ENCODE results near the gene MAP4K2. TPM values are rescaled to one million over a fixed set of nuclear protein-coding genes. Genes with fewer than 3 reads are reported as not detected.

The MAP4K2 gene
- total RNA-seq, 2 experiments from 2014 or later = 86.6 to 91.2 TPM

GRCh38 chr11:64843686-64844329 is 40.8 kb upstream of the MAP4K2 start:
- Mint-ChIP-seq H3K27ac (no peak overlapping the region), H3K27me3 (no peaks in the 10 kb centered on the region), H3K4me1 (peaks cover 30% of the 10 kb centered on the region), H3K9me3 (no peaks in the 10 kb centered on the region), H3K4me3 (peak overlapping the region; percentile 75), H3K36me3 (ENCODE audit: low read depth) (no peaks in the 10 kb centered on the region)
- DNase-seq = no peak
- ChIA-PET CTCF (interaction anchor here (0.7 to 32.1 kb wide), 19 partner anchors 13 to 471 kb away, joined by 3 to 732 read pairs (median 3); partner anchors contain the start of genes ARL2, CDC42EP2, EHD1 and MAP4K2), POLR2A (interaction anchor here (1.0 kb wide), 1 partner anchor 48 kb away, joined by 4 read pairs; no protein-coding TSS in a partner anchor)

GRCh38 chr11:64842851-64843685 is 40.1 kb upstream of the MAP4K2 start:
- CTCF ChIA-PET = interaction anchor here (1.0 to 32.1 kb wide), 8 partner anchors 8 to 472 kb away, joined by 3 to 732 read pairs (median 3); partner anchors contain the start of genes CDC42EP2 and EHD1
- H3K27ac Mint-ChIP-seq = no peak overlapping the region
- POLR2A ChIA-PET = no interaction called here

GRCh38 chr11:64842366-64842759 is 39.3 kb upstream of the MAP4K2 start:
- H3K27ac Mint-ChIP-seq = no peak overlapping the region
- no peaks in the 10 kb centered on the region for H3K27me3 Mint-ChIP-seq
- no peak overlapping the region for H3K4me3 Mint-ChIP-seq
- POLR2A ChIA-PET = no interaction called here
- H3K36me3 Mint-ChIP-seq (ENCODE audit: low read depth) = no peaks in the 10 kb centered on the region
- H3K4me1 Mint-ChIP-seq = peaks cover 19% of the 10 kb centered on the region
- CTCF ChIA-PET = interaction anchor here (1.3 to 32.1 kb wide), 3 partner anchors 9 to 44 kb away, joined by 4 to 732 read pairs (median 232); partner anchors contain the start of gene EHD1
- no peak for DNase-seq
- H3K9me3 Mint-ChIP-seq = no peaks in the 10 kb centered on the region

More at GRCh38 chr11:64842851-64843685, 40.1 kb upstream of the MAP4K2 start:
- Mint-ChIP-seq H3K4me1 (peaks cover 22% of the 10 kb centered on the region), H3K36me3 (ENCODE audit: low read depth) (no peaks in the 10 kb centered on the region), H3K4me3 (no peak overlapping the region), H3K27me3 (no peaks in the 10 kb centered on the region), H3K9me3 (no peaks in the 10 kb centered on the region)
- DNase-seq = no peak

GRCh38 chr11:64841592-64842365 is 38.8 kb upstream of the MAP4K2 start:
- no peaks in the 10 kb centered on the region for H3K9me3 Mint-ChIP-seq
- ChIA-PET POLR2A (no interaction called here), CTCF (interaction anchor here (14.0 to 32.1 kb wide), 2 partner anchors 20 to 44 kb away, joined by 232 to 732 read pairs; partner anchors contain the start of gene EHD1)
- DNase-seq = no peak
- H3K4me1 Mint-ChIP-seq = peaks cover 21% of the 10 kb centered on the region
- H3K27me3 Mint-ChIP-seq = no peaks in the 10 kb centered on the region
- H3K4me3 Mint-ChIP-seq = no peak overlapping the region
- H3K36me3 Mint-ChIP-seq (ENCODE audit: low read depth) = no peaks in the 10 kb centered on the region
- no peak overlapping the region for H3K27ac Mint-ChIP-seq

- no peaks in the 10 kb centered on the region for H3K9me3 Mint-ChIP-seq
- DNase-seq = no peak
- H3K4me1 Mint-ChIP-seq = peaks cover 18% of the 10 kb centered on the region
- no peaks in the 10 kb centered on the region for H3K36me3 Mint-ChIP-seq (ENCODE audit: low read depth)
- ChIA-PET POLR2A (no interaction called here), CTCF (interaction anchor here (0.5 to 32.1 kb wide), 6 partner anchors 8 to 488 kb away, joined by 3 to 732 read pairs (median 4); partner anchors contain the start of genes ARL2 and EHD1)
- no peak overlapping the region for H3K27ac Mint-ChIP-seq
- no peaks in the 10 kb centered on the region for H3K27me3 Mint-ChIP-seq
- no peak overlapping the region for H3K4me3 Mint-ChIP-seq
Observed at GRCh38 chr11:64839887-64840782, 37.1 kb upstream of the MAP4K2 start.

- H3K4me3 Mint-ChIP-seq = no peak overlapping the region
- H3K4me1 Mint-ChIP-seq = peaks cover 15% of the 10 kb centered on the region
- ChIA-PET CTCF (interaction anchor here (1.1 to 32.1 kb wide), 5 partner anchors 8 to 175 kb away, joined by 3 to 732 read pairs (median 4); partner anchors contain the start of genes ARL2 and EHD1), POLR2A (no interaction called here)
- no peak for DNase-seq
- H3K27me3 Mint-ChIP-seq = no peaks in the 10 kb centered on the region
- H3K9me3 Mint-ChIP-seq = no peaks in the 10 kb centered on the region
- H3K36me3 Mint-ChIP-seq (ENCODE audit: low read depth) = no peaks in the 10 kb centered on the region
- H3K27ac Mint-ChIP-seq = no peak overlapping the region
Observed at GRCh38 chr11:64839335-64839734, 36.3 kb upstream of the MAP4K2 start.

- no peak for DNase-seq
- no peaks in the 10 kb centered on the region for H3K27me3 Mint-ChIP-seq
- no peaks in the 10 kb centered on the region for H3K9me3 Mint-ChIP-seq
- CTCF ChIA-PET = interaction anchor here (1.3 to 32.1 kb wide), 3 partner anchors 9 to 47 kb away, joined by 4 to 732 read pairs (median 8); partner anchors contain the start of gene EHD1
- POLR2A ChIA-PET = no interaction called here
- no peak overlapping the region for H3K4me3 Mint-ChIP-seq
- H3K4me1 Mint-ChIP-seq = peaks cover 12% of the 10 kb centered on the region
- H3K27ac Mint-ChIP-seq = no peak overlapping the region
- H3K36me3 Mint-ChIP-seq (ENCODE audit: low read depth) = no peaks in the 10 kb centered on the region
Observed at GRCh38 chr11:64838600-64839334, 35.8 kb upstream of the MAP4K2 start.

- Mint-ChIP-seq H3K27ac (no peak overlapping the region), H3K9me3 (no peaks in the 10 kb centered on the region)
Observed at GRCh38 chr11:64837887-64838351, 34.9 kb upstream of the MAP4K2 start.

GRCh38 chr11:64836448-64837072 is 33.5 kb upstream of the MAP4K2 start:
- H3K27me3 Mint-ChIP-seq = no peaks in the 10 kb centered on the region
- CTCF ChIA-PET = interaction anchor here (0.5 to 1.9 kb wide), 8 partner anchors 10 to 371 kb away, joined by 3 to 6 read pairs (median 3); partner anchors contain the start of genes FAU and MRPL49
- peaks cover 6% of the 10 kb centered on the region for H3K4me1 Mint-ChIP-seq
- peak overlapping the region; percentile 50 for H3K27ac Mint-ChIP-seq
- H3K9me3 Mint-ChIP-seq = no peaks in the 10 kb centered on the region
- DNase-seq = no peak
- no peaks in the 10 kb centered on the region for H3K36me3 Mint-ChIP-seq (ENCODE audit: low read depth)
- no peak overlapping the region for H3K4me3 Mint-ChIP-seq
- POLR2A ChIA-PET = no interaction called here

More at GRCh38 chr11:64837887-64838351, 34.9 kb upstream of the MAP4K2 start:
- DNase-seq = no peak
- H3K36me3 Mint-ChIP-seq (ENCODE audit: low read depth) = no peaks in the 10 kb centered on the region
- peaks cover 6% of the 10 kb centered on the region for H3K4me1 Mint-ChIP-seq
- ChIA-PET POLR2A (no interaction called here), CTCF (interaction anchor here (1.8 to 1.9 kb wide), 2 partner anchors 10 kb away, joined by 5 to 8 read pairs; no protein-coding TSS in a partner anchor)
- H3K27me3 Mint-ChIP-seq = no peaks in the 10 kb centered on the region
- no peak overlapping the region for H3K4me3 Mint-ChIP-seq

- H3K36me3 Mint-ChIP-seq (ENCODE audit: low read depth) = no peaks in the 10 kb centered on the region
- H3K4me3 Mint-ChIP-seq = no peak overlapping the region
- no peak for DNase-seq
- peaks cover 6% of the 10 kb centered on the region for H3K4me1 Mint-ChIP-seq
- no peak overlapping the region for H3K27ac Mint-ChIP-seq
- no peaks in the 10 kb centered on the region for H3K27me3 Mint-ChIP-seq
- H3K9me3 Mint-ChIP-seq = no peaks in the 10 kb centered on the region
- CTCF ChIA-PET = interaction anchor here (0.5 to 1.9 kb wide), 11 partner anchors 11 to 370 kb away, joined by 3 to 6 read pairs (median 3); partner anchors contain the start of genes FAU, MRPL49 and ZNHIT2
- POLR2A ChIA-PET = no interaction called here
Observed at GRCh38 chr11:64835616-64836447, 32.8 kb upstream of the MAP4K2 start.

Data from activated CD4-positive, alpha-beta T cell treated with anti-CD3 and anti-CD28 coated beads, Interleukin-2, amount 10 ng/mL, durations not matched to agents 7 days and 5 days (primary cell).